ENCODE measurements around the gene ZBTB8OS. TPM values are rescaled to one million over a fixed set of nuclear protein-coding genes. Genes with fewer than 3 reads are reported as not detected.

ZBTB8OS gene
- total and polyA plus RNA-seq, 9 donors: 20.1 to 37.0 (median 25.5) TPM

DNA sequence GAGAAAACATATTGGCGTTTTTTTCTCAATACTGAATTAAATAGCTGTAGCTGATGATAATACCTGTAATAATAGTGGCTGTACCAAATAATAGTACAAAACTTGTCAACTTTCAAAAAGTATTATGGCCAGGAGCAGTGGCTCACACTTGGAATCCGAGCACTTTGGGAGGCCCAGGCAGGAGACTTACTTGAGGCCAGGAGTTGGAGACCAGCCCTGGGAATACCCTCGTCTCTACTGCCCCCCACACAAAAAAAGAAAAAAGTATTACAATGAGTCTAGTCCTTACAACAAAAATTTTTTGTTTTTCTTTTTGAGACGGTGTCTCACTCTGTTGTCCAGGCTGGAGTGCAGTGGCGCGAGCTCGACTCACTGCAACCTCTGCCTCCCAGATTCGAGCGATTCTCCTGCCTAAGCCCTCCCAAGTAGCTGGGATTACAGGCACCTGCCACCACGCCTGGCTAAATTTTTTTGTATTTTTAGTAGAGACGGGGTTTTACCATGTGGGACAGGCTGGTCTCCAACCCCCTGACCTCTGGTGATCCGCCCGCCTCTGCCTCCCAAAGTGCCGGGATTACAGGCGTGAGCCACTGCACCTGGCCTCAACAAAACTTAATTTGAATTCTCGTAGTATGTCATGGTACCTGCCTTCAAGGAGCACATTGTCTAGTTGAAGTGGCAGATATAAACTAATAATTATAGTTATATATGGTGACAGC lies 2.1 kb upstream of the ZBTB8OS start:
- TF ChIP-seq CTCF (IDR thresholded peaks at IDR 0.05) (no peak), POLR2A (IDR thresholded peaks at IDR 0.05) (no peak), EP300 (IDR thresholded peaks at IDR 0.05) (no peak)
- no peak for DNase-seq
- no peaks in the 10 kb centered on the region for H3K27me3 ChIP-seq
- H3K27ac ChIP-seq: no peak overlapping the region
- H3K9me3 ChIP-seq: no peaks in the 10 kb centered on the region
- intact Hi-C loops (cut with DNase I): loop anchor here in 1 of 4 donors (10.0 kb wide), 1 partner anchor 52 kb away; the partner anchor contains the start of gene SYNC
- H3K4me1 ChIP-seq (ENCODE audit: insufficient read depth): peaks cover 7% of the 10 kb centered on the region
- H3K36me3 ChIP-seq: no peaks in the 10 kb centered on the region
- 77 to 83% (median 77%) methylated on average over 16 of the region's 16 CpGs for whole genome bisulfite sequencing, 3 donors
- H3K4me3 ChIP-seq: peak overlapping the region; percentile 54

GRCh38 chr1:32651461-32652073 lies 1.2 kb upstream of the ZBTB8OS start:
- H3K4me1 ChIP-seq (ENCODE audit: insufficient read depth): peaks cover 7% of the 10 kb centered on the region
- intact Hi-C loops (cut with DNase I): loop anchor here in 1 of 4 donors (10.0 kb wide), 1 partner anchor 53 kb away; the partner anchor contains the start of gene SYNC
- WGBS, 3 donors: 0 to 1% (median 1%) methylated on average over 38 to 43 of the region's 43 CpGs

GRCh38 chr1:32650752-32651460 lies 556 bp upstream of the ZBTB8OS start, which contains the start of gene RBBP4:
RBBP4 (plus strand) TSS chr1:32651208; CDS start chr1:32651307, 99 bp downstream.
- no peaks in the 10 kb centered on the region for H3K27me3 ChIP-seq
- H3K4me1 ChIP-seq (ENCODE audit: insufficient read depth): peaks cover 2% of the 10 kb centered on the region
- no peaks in the 10 kb centered on the region for H3K9me3 ChIP-seq
- peak within 1 kb of the TSS; percentile 61 for H3K4me3 ChIP-seq
- intact Hi-C loops (cut with DNase I): loop anchor here in 1 of 4 donors (10.0 kb wide), 1 partner anchor 54 kb away; the partner anchor contains the start of gene SYNC
- TF ChIP-seq EP300 (IDR thresholded peaks at IDR 0.05): peak; percentile 5
- peak; percentile 24 to 32 (median 29) for TF ChIP-seq CTCF (IDR thresholded peaks at IDR 0.05)
- TF ChIP-seq POLR2A (IDR thresholded peaks at IDR 0.05): peak; percentile 82
- 0 to 1% (median 0%) methylated on average over 40 to 67 of the region's 67 CpGs for WGBS, 3 donors
- peak within 1 kb of the TSS; percentile 89 to 96 for H3K27ac ChIP-seq
- peak; percentile 97 to 99 (median 98) for DNase-seq
- no peaks in the 10 kb centered on the region for H3K36me3 ChIP-seq

More at GRCh38 chr1:32651461-32652073, 1.2 kb upstream of the ZBTB8OS start:
- DNase-seq: no peak
- no peaks in the 10 kb centered on the region for H3K36me3 ChIP-seq
- peak overlapping the region; percentile 84 to 96 for H3K27ac ChIP-seq
- peak overlapping the region; percentile 54 for H3K4me3 ChIP-seq
- TF ChIP-seq EP300 (IDR thresholded peaks at IDR 0.05) (no peak), CTCF (IDR thresholded peaks at IDR 0.05) (no peak), POLR2A (IDR thresholded peaks at IDR 0.05) (no peak)
- H3K27me3 ChIP-seq: no peaks in the 10 kb centered on the region
- H3K9me3 ChIP-seq: no peaks in the 10 kb centered on the region

Data from ovary (tissue), 9 donors.